Neural crest cell (in vitro differentiated cells): ENCODE measurements around the gene MARCHF6. TPM values are rescaled to one million over a fixed set of nuclear protein-coding genes. Genes with fewer than 3 reads are reported as not detected.
"Not testable (repeated sequence)": the region's sequence is repeated elsewhere in the genome, so short reads cannot be mapped to it uniquely, and the experiment has no call there.

Experiments
- DNase-seq: peaks from one replicate; pipeline ENCODE4 v3.0.0; 2021; ENCODE audit warnings: low read depth, mixed read lengths, low spot score
- H3K27ac Mint-ChIP-seq: one replicate; pipeline ENCODE4 v1.8.0; 2021; ENCODE audit warnings: mild to moderate bottlenecking, mixed read lengths; ENCODE audit not compliant: unreplicated experiment
- H3K27me3 Mint-ChIP-seq: 2 replicates; pipeline ENCODE4 v1.8.0; 2021; ENCODE audit warnings: low read depth, mild to moderate bottlenecking, mixed read lengths
- H3K36me3 Mint-ChIP-seq: 2 replicates; pipeline ENCODE4 v1.8.0; 2021; ENCODE audit warnings: low read depth, mild to moderate bottlenecking, mixed read lengths
- H3K4me1 Mint-ChIP-seq: 2 replicates; pipeline ENCODE4 v1.8.0; 2021; ENCODE audit warnings: mixed read lengths
- H3K4me3 Mint-ChIP-seq: one replicate; pipeline ENCODE4 v1.8.0; 2021; ENCODE audit warnings: mild to moderate bottlenecking, mixed read lengths
- H3K9me3 Mint-ChIP-seq: 2 replicates; pipeline ENCODE4 v1.8.0; 2021; ENCODE audit warnings: mixed read lengths
- CTCF ChIP-seq: fragments of 200-600 bp; sonication (generic); conservative IDR thresholded peaks from 2 replicates; pipeline ENCODE4 v1.5.0; 2021; ENCODE audit warnings: antibody characterized with exemption, mild to moderate bottlenecking
- total RNA-seq: library from RNA; stranded (reverse); gene quantifications from 2 replicates; pipeline ENCODE4 v1.2.1, GENCODE V29; 2021

Gene MARCHF6
- total RNA-seq, 1 donor from 2014 or later = 202 TPM

DNA sequence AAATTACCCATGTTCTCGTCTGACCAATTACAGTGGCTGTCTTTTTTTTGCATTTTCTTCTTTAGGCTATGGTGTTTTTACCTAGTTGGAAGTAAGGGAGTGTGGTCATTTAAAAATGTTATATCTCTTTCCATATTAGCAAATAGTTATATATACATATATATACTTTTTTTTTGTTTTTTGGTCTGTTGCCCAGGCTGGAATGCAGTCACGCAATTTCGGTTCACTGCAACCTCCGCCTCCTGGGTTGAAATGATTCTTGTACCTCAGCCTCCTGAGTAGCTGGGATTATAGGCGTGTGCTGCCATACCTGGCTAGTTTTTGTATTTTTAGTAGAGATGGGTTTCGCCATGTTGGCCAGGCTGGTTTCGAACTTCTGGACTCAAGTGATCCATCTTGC is 12.3 kb downstream of the MARCHF6 start:
- no peak for TF ChIP-seq CTCF
- no peaks in the 10 kb centered on the region for H3K9me3 Mint-ChIP-seq

GRCh38 chr5:10366310-10367272 is 13.1 kb downstream of the MARCHF6 start:
- peaks cover 30% of the 10 kb centered on the region for H3K4me1 Mint-ChIP-seq
- TF ChIP-seq CTCF = no peak
- no peak overlapping the region for H3K4me3 Mint-ChIP-seq
- DNase-seq = no peak
- H3K36me3 Mint-ChIP-seq = peaks cover 6% of the 10 kb centered on the region
- H3K27ac Mint-ChIP-seq = no peak overlapping the region
- H3K9me3 Mint-ChIP-seq = no peaks in the 10 kb centered on the region
- no peaks in the 10 kb centered on the region for H3K27me3 Mint-ChIP-seq

More for the DNA sequence above, 12.3 kb downstream of the MARCHF6 start:
- H3K27ac Mint-ChIP-seq = no peak overlapping the region
- peaks cover 9% of the 10 kb centered on the region for H3K36me3 Mint-ChIP-seq
- H3K4me3 Mint-ChIP-seq = no peak overlapping the region
- no peaks in the 10 kb centered on the region for H3K27me3 Mint-ChIP-seq
- peaks cover 30% of the 10 kb centered on the region for H3K4me1 Mint-ChIP-seq
- no peak for DNase-seq

DNA sequence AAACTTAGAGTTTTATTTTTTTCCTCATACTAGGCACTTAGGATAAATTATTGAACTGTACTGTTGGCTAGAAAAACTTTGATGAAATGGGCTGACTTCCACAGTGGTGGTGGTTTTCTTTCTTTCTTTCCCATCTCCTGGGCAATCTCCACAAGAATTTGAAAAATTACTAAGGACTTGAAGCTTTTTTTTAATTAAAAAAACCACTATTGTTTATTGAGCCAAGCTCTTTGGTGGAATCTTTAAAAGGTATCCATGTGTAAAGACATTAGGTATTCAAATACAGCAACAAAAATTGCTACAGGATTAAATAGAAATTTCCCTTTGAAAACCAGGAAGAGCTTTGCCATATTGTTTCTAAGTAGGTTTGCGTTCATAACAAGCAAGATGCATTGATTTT is 14.1 kb downstream of the MARCHF6 start:
- Mint-ChIP-seq H3K4me1 (peaks cover 39% of the 10 kb centered on the region), H3K27me3 (no peaks in the 10 kb centered on the region), H3K4me3 (no peak overlapping the region), H3K27ac (no peak overlapping the region), H3K9me3 (no peaks in the 10 kb centered on the region), H3K36me3 (peaks cover 2% of the 10 kb centered on the region)
- DNase-seq = no peak
- TF ChIP-seq CTCF = no peak

DNA sequence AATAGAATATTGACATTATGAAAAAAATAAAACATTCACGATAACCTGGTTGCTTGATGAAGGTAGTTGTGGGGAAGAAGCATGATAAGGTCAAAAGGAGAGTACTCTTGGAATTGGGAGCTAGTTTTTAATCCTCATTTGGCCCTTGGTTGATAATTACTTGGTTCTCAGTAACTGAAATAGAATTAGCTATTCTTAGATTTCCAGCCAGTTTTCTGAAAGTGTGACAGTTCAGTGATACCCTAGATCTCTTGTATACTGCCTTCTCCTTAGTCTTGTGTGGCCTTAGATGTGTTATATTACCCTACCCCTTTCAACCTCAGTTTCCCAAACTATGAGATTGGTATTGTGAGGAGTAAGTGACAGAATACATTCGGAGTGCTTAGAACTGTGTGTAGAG is 17.4 kb downstream of the MARCHF6 start:
- H3K4me1 Mint-ChIP-seq = peaks cover 64% of the 10 kb centered on the region
- H3K27me3 Mint-ChIP-seq = no peaks in the 10 kb centered on the region
- peaks cover 17% of the 10 kb centered on the region for H3K36me3 Mint-ChIP-seq
- no peak overlapping the region for H3K4me3 Mint-ChIP-seq
- no peaks in the 10 kb centered on the region for H3K9me3 Mint-ChIP-seq
- peak overlapping the region; percentile 4 for H3K27ac Mint-ChIP-seq
- TF ChIP-seq CTCF = no peak
- DNase-seq = no peak

- peak overlapping the region; percentile 4 for H3K27ac Mint-ChIP-seq
- peaks cover 66% of the 10 kb centered on the region for H3K4me1 Mint-ChIP-seq
- H3K9me3 Mint-ChIP-seq, DNase-seq, H3K27me3 Mint-ChIP-seq, H3K4me3 Mint-ChIP-seq: not testable (repeated sequence)
- H3K36me3 Mint-ChIP-seq = peaks cover 21% of the 10 kb centered on the region
Measured at GRCh38 chr5:10371369-10371768, 17.9 kb downstream of the MARCHF6 start.
